ENCODE measurements around the gene MARCHF2.

Gene MARCHF2

DNA sequence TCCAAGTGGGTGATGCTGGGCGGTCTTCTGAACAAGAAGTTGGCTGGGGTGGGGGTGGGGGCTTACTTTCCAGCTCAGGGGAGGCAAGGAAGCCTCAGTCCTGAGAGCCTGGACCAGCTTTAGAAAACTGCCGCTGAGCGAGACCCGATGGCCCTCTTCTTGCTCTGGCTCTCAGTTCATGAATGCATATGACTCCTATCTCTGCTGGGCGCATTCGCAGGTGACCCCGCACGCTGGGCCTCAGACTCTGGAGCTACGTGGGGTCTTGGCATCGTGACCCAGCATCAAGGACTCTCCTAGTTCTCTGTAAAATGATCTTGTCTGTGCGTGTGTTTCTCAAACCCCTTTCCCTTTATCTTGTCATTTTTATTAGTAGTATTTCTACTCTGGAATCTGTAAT is 69.6 kb downstream of the MARCHF2 start:
- no peak for DNase-seq

GRCh38 chr19:8483165-8483564 is 70.1 kb downstream of the MARCHF2 start:
- DNase-seq = no peak

- no peak for DNase-seq
Observed at GRCh38 chr19:8484331-8484894, 71.3 kb downstream of the MARCHF2 start.

DNA sequence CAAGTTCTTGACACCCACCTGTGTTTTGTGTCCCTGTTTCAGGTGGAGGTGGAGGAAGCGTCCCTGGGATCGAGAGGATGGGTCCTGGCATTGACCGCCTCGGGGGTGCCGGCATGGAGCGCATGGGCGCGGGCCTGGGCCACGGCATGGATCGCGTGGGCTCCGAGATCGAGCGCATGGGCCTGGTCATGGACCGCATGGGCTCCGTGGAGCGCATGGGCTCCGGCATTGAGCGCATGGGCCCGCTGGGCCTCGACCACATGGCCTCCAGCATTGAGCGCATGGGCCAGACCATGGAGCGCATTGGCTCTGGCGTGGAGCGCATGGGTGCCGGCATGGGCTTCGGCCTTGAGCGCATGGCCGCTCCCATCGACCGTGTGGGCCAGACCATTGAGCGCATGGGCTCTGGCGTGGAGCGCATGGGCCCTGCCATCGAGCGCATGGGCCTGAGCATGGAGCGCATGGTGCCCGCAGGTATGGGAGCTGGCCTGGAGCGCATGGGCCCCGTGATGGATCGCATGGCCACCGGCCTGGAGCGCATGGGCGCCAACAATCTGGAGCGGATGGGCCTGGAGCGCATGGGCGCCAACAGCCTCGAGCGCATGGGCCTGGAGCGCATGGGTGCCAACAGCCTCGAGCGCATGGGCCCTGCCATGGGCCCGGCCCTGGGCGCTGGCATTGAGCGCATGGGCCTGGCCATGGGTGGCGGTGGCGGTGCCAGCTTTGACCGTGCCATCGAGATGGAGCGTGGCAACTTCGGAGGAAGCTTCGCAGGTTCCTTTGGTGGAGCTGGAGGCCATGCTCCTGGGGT is 72.7 kb downstream of the MARCHF2 start:
- no peak for DNase-seq

- DNase-seq = peak in 1 of 2 experiments; percentile 50
Observed at GRCh38 chr19:8486661-8487136, 73.6 kb downstream of the MARCHF2 start.

DNA sequence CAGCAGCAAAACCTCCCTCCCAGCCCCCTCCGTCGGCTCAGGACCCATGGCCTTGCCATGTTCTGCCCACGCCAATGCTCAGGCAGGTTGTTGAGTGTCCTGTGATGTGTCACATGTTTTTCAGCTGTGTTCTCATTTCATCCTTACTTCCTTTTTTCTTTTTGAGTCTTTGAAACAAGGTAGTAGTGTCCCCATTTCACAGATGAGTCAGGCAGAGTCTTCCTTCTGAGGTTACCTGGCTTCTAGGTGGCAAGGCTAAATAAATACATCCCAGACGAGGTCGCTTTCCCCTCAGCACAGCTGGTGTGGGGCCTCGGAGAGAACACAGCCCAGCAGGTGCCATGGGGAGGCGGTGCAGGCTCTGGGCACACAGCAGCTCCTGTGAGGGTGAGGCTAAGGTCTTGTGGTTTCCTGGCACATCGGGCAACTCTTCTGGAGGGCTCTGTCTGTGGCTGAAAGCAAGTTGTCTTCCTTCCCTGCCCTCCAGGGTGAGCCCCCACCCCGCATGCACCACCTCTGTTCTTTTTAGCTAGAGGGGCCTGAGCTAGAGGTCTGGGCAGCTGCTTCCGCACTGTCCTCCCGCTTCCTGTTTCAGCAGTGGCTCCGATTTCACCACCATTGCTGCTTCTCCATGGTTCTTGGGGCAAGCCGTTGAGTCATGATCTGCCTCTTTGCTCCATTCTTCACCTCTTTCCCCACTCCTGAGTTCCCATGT is 74.2 kb downstream of the MARCHF2 start:
- DNase-seq = peak; percentile 99

GRCh38 chr19:8488365-8488764 is 75.3 kb downstream of the MARCHF2 start:
- no peak for DNase-seq
